ENCODE data around the gene FAM184B.

Gene FAM184B

DNA sequence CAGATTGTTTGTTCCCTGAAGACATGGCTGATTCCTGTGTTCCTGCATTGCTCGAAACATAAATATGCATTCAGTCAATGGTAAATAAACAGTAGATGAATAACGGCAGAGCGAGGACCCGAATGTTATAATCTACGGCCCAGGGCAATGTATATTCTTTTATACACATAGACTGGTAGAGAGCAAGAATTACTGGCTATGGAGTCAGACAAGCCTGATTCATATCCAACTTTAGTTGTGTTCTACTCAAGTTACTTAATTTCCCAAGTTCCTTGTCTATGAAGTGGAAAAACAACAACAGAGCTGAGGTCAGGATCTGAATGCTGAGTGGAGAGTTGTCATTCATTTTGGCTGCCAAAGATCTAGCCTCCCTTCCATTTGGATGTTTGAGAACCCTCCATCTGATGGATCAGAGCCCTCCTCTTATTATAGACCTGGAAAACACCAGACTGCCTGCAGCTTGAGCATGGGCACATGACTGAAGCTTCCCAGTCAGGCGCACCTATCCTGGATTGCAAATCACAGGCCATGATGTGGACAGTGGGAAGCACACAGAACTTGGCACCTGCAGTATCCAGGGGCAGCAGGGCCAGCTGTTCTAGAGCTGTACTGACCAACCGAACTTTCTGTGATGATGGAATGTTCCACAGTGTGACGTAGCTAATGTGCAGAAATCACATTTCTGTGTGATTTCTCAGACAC is 80.1 kb downstream of the FAM184B start:
- H3K4me3 ChIP-seq (ENCODE audit: low read depth, low read length): no peak overlapping the region
- TF ChIP-seq, protein P1, sequence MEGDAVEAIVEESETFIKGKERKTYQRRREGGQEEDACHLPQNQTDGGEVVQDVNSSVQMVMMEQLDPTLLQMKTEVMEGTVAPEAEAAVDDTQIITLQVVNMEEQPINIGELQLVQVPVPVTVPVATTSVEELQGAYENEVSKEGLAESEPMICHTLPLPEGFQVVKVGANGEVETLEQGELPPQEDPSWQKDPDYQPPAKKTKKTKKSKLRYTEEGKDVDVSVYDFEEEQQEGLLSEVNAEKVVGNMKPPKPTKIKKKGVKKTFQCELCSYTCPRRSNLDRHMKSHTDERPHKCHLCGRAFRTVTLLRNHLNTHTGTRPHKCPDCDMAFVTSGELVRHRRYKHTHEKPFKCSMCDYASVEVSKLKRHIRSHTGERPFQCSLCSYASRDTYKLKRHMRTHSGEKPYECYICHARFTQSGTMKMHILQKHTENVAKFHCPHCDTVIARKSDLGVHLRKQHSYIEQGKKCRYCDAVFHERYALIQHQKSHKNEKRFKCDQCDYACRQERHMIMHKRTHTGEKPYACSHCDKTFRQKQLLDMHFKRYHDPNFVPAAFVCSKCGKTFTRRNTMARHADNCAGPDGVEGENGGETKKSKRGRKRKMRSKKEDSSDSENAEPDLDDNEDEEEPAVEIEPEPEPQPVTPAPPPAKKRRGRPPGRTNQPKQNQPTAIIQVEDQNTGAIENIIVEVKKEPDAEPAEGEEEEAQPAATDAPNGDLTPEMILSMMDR (conservative IDR thresholded peaks at IDR 0.05; ENCODE audit: low read depth, low read length): no peak

DNA sequence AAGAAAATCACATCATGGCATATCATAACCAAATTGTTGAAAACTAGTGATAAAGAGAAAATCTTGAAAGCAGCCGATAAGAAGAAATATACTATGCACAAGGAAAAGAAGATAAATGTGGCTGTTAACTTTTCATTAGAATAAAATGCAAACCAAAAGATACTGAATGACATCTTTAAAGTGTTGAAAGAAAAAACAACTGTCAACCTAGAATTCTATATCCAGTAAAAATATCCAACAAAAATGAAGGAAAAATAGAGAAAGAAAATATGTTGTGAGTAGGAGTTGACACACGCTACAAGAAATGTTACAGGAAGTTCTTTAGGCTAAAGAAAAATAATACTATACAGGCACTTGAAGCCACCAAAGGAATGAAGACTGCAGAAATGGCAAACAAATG is 82.0 kb downstream of the FAM184B start:
- TF ChIP-seq, protein P1 (conservative IDR thresholded peaks at IDR 0.05; ENCODE audit: low read depth, low read length): no peak
- DNase-seq (ENCODE audit: low read depth): no peak
- H3K4me3 ChIP-seq (ENCODE audit: low read depth, low read length): no peak overlapping the region

More for the DNA sequence above, 80.1 kb downstream of the FAM184B start:
- DNase-seq (ENCODE audit: low read depth): no peak

DNA sequence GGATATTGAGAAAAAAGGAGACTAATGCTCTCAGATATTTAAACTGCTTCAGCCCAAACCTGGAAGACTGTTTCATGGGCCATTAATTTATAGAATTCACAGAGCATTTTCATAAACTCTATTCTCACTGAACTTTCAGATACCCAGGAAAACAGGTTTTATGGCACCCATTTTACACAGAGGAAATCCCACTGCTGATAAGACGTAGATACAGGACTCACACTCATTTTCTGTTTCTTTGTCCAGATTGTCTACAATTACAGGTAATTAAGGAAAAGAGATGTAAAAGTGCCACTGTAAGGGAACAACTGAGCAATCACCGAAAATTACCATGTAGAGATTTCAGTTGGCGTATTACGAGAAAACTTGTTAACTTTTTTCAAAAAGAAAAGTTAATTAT is 83.3 kb downstream of the FAM184B start:
- TF ChIP-seq, protein P1 (conservative IDR thresholded peaks at IDR 0.05; ENCODE audit: low read depth, low read length): no peak
- no peak overlapping the region for H3K4me3 ChIP-seq (ENCODE audit: low read depth, low read length)
- no peak for DNase-seq (ENCODE audit: low read depth)

DNA sequence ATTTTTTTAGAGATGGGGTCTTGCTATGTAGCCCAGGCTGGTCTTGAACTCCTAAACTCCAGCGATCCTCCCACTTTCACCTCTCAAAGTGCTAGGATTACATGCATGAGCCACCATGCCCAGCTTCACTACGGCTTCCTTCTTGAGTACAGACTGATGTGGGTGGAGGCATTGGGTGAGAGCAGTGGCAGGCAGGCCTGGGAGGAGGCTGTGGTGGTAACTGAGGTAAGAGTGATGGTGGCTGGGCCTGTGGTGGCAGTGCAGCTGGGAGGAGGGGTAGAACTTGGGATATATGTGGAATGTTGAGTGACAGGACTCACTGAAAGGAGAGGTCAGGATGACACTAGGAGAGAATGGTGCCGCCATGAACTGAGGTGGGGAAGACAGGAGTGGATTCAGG is 86.1 kb downstream of the FAM184B start:
- H3K4me3 ChIP-seq (ENCODE audit: low read depth, low read length): no peak overlapping the region
- DNase-seq (ENCODE audit: low read depth): no peak
- TF ChIP-seq, protein P1 (conservative IDR thresholded peaks at IDR 0.05; ENCODE audit: low read depth, low read length): no peak

DNA sequence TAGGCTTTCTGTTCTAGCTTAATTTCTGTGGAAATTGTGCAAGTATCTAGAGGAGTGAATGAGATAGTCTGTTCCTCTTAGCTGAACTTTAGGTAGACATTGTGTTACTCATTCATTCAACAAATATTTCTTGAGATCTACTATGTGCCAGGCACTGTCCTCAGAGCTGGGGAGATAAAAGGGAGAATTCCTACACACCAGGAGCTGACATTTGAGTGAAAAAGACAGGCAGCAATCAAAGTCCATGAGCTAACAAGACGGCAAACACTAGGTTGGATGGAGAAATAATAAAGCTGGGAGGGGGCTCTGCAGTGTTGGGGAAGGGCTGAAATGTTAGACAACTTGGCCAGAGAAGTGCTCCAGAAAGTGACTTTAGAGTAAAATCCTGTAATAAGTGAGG is 86.9 kb downstream of the FAM184B start:
- DNase-seq (ENCODE audit: low read depth): no peak
- TF ChIP-seq, protein P1 (conservative IDR thresholded peaks at IDR 0.05; ENCODE audit: low read depth, low read length): no peak
- no peak overlapping the region for H3K4me3 ChIP-seq (ENCODE audit: low read depth, low read length)

DNA sequence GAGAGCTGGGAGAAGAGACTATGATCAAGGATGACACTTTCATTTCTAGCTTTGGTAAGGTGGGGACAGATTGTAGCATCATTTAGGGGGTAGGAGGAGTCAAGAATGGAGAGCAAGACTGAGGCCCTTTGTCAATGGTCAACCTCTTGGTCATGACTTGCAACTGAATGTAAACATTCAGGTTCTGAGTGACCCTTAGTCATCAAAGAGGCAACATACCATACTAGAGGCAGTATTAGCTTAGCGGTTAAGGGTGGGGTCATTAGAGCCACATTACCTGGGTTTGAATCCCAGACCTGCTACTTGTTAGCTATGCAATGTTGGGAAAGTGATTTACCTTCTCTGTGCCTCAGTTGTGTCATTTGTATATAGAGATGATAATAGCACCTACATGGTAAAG is 90.5 kb downstream of the FAM184B start:
- TF ChIP-seq, protein P1 (conservative IDR thresholded peaks at IDR 0.05; ENCODE audit: low read depth, low read length): no peak
- DNase-seq (ENCODE audit: low read depth): no peak
- no peak overlapping the region for H3K4me3 ChIP-seq (ENCODE audit: low read depth, low read length)

DNA sequence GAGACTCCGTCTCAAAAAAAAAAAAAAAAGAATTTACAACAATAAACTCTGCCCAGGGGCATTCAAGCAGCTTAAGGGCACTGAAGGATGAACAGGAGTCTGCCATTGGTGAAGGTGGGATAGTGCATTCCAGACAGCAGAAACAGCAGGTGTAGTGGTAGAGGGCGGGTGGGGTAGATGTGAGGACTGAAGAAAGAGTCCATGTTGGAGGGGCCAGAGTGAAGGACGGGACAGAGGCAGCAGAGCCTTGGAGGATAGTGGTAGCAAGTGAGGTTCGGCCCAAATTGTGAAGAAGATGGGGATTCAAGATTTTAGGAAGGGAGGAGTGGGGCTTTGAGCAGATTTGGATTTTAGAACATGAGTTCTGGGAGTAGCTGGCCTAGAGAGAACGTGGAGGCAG is 91.3 kb downstream of the FAM184B start:
- DNase-seq (ENCODE audit: low read depth): no peak
- H3K4me3 ChIP-seq (ENCODE audit: low read depth, low read length): no peak overlapping the region
- TF ChIP-seq, protein P1 (conservative IDR thresholded peaks at IDR 0.05; ENCODE audit: low read depth, low read length): no peak
